ENCODE data around the gene CAMK4.

DNA sequence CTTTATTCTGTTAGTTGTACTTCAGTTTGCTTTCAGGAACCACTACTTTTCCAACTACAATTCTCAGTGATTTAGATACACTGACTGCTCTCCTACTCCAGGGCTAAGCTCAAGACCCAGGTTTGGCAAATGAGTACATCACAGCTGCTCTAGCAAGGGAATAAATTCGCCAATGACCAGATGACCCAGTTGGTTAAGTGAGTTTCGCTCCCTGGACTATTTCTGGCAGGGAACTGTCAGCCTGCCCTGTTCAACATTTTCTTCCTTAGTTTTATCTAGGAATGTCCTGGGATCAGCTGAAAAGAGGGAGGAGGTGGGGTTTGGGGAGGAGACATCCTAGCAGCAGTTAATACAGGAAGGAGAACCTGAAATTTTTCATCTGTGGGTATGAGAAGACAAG lies 294.6 kb downstream of the CAMK4 start:
- TF ChIP-seq GATA2 (IDR thresholded peaks at IDR 0.05; ENCODE audit: low read depth, low read length) (no peak), GATA3 (IDR thresholded peaks at IDR 0.05; ENCODE audit: low read depth, low read length) (no peak)
